SK-N-SH treated with all-trans-retinoic acid at 6 μM for 48 hours (cell line): Measurements from ENCODE around the gene DEF6.

Source experiments
- ATAC-seq: fragments of 200-7000 bp; cut with Tn5 transposase; 3 replicates; pipeline ENCODE4 v1.9.1; 2020; ENCODE audit warnings: mild to moderate bottlenecking, moderate library complexity
- ARNTL ChIP-seq: fragments of 450-650 bp; formaldehyde crosslinking; IDR thresholded peaks from 2 replicates; pipeline ENCODE4 v1.5.0; 2020; ENCODE audit warnings: low read depth, mild to moderate bottlenecking, moderate library complexity, borderline replicate concordance
- CSDC2 ChIP-seq: fragments of 250-450 bp; sonication (Bioruptor Pico); IDR thresholded peaks from 2 replicates; pipeline ENCODE4 v1.5.0; 2020; ENCODE audit warnings: mild to moderate bottlenecking, moderate library complexity
- ESRRG ChIP-seq: fragments of 250-450 bp; sonication (Bioruptor Pico); IDR thresholded peaks from 2 replicates; pipeline ENCODE4 v1.6.1; 2021; ENCODE audit warnings: mild to moderate bottlenecking
- GLIS3 ChIP-seq: fragments of 250-450 bp; sonication (Bioruptor Pico); IDR thresholded peaks from 2 replicates; pipeline ENCODE4 v1.5.0; 2020; ENCODE audit warnings: mild to moderate bottlenecking, moderate library complexity
- ISL1 ChIP-seq: fragments of 250-450 bp; sonication (Bioruptor Pico); IDR thresholded peaks from 2 replicates; pipeline ENCODE4 v2.1.2; 2022; ENCODE audit warnings: mild to moderate bottlenecking, moderate library complexity
- OSR1 ChIP-seq: fragments of 250-450 bp; sonication (Bioruptor Pico); IDR thresholded peaks from 2 replicates; pipeline ENCODE4 v1.8.0; 2022; ENCODE audit warnings: moderate library complexity, mild to moderate bottlenecking, inconsistent platforms
- RARB ChIP-seq: fragments of 250-450 bp; sonication (Bioruptor Pico); IDR thresholded peaks from 2 replicates; pipeline ENCODE4 v1.8.0; 2021; ENCODE audit warnings: mild to moderate bottlenecking, moderate library complexity
- SNAI2 ChIP-seq: fragments of 250-450 bp; sonication (Bioruptor Pico); IDR thresholded peaks from 2 replicates; pipeline ENCODE4 v1.5.0; 2020; ENCODE audit warnings: mild to moderate bottlenecking, moderate library complexity
- TCF4 ChIP-seq: fragments of 250-450 bp; sonication (Bioruptor Pico); IDR thresholded peaks from 2 replicates; pipeline ENCODE4 v1.8.0; 2021; ENCODE audit warnings: mild to moderate bottlenecking, moderate library complexity, borderline replicate concordance
- TOX ChIP-seq: fragments of 250-450 bp; sonication (Bioruptor Pico); IDR thresholded peaks from 2 replicates; pipeline ENCODE4 v1.8.0; 2021; ENCODE audit warnings: mild to moderate bottlenecking, moderate library complexity, borderline replicate concordance
- ZC3H10 ChIP-seq: fragments of 250-450 bp; sonication (Bioruptor Pico); IDR thresholded peaks from 2 replicates; pipeline ENCODE4 v1.5.1; 2021; ENCODE audit warnings: mild to moderate bottlenecking, moderate library complexity
- ZFP3 ChIP-seq: fragments of 250-450 bp; sonication (Bioruptor Pico); IDR thresholded peaks from 2 replicates; pipeline ENCODE4 v1.5.0; 2020; ENCODE audit warnings: mild to moderate bottlenecking, moderate library complexity
- ZFP30 ChIP-seq: fragments of 450-650 bp; formaldehyde crosslinking; IDR thresholded peaks from 2 replicates; pipeline ENCODE4 v1.5.0; 2022; ENCODE audit warnings: mild to moderate bottlenecking, moderate library complexity
- ZNF565 ChIP-seq: fragments of 450-650 bp; formaldehyde crosslinking; conservative IDR thresholded peaks from 2 replicates; pipeline ENCODE4 v1.5.0; 2020; ENCODE audit warnings: low read depth, mild to moderate bottlenecking, moderate library complexity
- ZNF70 ChIP-seq: fragments of 450-650 bp; formaldehyde crosslinking; IDR thresholded peaks from 2 replicates; pipeline ENCODE4 v1.5.0; 2020; ENCODE audit warnings: mild to moderate bottlenecking, moderate library complexity
- TF ChIP-seq, protein P1 (sequence below): fragments of 250-450 bp; sonication (Bioruptor Pico); IDR thresholded peaks from 2 replicates; pipeline ENCODE4 v1.5.1; 2020; ENCODE audit warnings: low read depth, mild to moderate bottlenecking, moderate library complexity
- TF ChIP-seq, protein P2 (sequence below): fragments of 250-450 bp; sonication (Bioruptor Pico); IDR thresholded peaks from 2 replicates; pipeline ENCODE4 v1.5.0; 2020; ENCODE audit warnings: mild to moderate bottlenecking, moderate library complexity
- TF ChIP-seq, protein P3 (sequence below): fragments of 250-450 bp; sonication (Bioruptor Pico); IDR thresholded peaks from 2 replicates; pipeline ENCODE4 v1.5.1; 2021; ENCODE audit warnings: mild to moderate bottlenecking, moderate library complexity
- TF ChIP-seq, protein P4 (sequence below): fragments of 250-450 bp; sonication (Bioruptor Pico); IDR thresholded peaks from 2 replicates; pipeline ENCODE4 v1.8.0; 2021; ENCODE audit warnings: low read depth, mild to moderate bottlenecking, moderate library complexity, borderline replicate concordance

The DEF6 gene

DNA sequence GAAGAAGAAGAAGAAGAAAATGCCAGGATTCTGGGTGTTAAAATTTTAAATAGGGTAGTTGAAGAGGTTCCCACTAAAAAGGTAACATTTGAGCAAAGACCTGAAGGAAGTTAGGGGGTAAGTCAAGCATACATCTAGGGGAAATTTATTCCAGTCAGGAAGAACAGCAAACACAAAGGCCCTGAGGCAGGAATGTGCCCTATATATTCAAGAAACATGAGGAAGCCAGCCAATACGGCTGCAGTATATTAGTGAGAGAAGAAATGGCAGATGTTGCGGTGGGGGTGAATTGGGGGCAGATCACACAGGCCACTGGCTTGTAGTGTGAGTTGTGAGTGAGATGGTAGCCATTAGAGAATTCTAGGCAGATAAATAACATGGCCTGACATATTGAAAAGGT, 32.1 kb upstream of the DEF6 start:
- TF ChIP-seq, protein P1, sequence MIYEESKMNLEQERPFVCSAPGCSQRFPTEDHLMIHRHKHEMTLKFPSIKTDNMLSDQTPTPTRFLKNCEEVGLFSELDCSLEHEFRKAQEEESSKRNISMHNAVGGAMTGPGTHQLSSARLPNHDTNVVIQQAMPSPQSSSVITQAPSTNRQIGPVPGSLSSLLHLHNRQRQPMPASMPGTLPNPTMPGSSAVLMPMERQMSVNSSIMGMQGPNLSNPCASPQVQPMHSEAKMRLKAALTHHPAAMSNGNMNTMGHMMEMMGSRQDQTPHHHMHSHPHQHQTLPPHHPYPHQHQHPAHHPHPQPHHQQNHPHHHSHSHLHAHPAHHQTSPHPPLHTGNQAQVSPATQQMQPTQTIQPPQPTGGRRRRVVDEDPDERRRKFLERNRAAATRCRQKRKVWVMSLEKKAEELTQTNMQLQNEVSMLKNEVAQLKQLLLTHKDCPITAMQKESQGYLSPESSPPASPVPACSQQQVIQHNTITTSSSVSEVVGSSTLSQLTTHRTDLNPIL (CRISPR knock-in tag) = no peak
- TF ChIP-seq TCF4 (CRISPR knock-in tag) = no peak
- no peak for TF ChIP-seq OSR1 (CRISPR knock-in tag)
- no peak for TF ChIP-seq ZNF565 (CRISPR knock-in tag)
- no peak for TF ChIP-seq SNAI2 (CRISPR knock-in tag)
- TF ChIP-seq, protein P2, sequence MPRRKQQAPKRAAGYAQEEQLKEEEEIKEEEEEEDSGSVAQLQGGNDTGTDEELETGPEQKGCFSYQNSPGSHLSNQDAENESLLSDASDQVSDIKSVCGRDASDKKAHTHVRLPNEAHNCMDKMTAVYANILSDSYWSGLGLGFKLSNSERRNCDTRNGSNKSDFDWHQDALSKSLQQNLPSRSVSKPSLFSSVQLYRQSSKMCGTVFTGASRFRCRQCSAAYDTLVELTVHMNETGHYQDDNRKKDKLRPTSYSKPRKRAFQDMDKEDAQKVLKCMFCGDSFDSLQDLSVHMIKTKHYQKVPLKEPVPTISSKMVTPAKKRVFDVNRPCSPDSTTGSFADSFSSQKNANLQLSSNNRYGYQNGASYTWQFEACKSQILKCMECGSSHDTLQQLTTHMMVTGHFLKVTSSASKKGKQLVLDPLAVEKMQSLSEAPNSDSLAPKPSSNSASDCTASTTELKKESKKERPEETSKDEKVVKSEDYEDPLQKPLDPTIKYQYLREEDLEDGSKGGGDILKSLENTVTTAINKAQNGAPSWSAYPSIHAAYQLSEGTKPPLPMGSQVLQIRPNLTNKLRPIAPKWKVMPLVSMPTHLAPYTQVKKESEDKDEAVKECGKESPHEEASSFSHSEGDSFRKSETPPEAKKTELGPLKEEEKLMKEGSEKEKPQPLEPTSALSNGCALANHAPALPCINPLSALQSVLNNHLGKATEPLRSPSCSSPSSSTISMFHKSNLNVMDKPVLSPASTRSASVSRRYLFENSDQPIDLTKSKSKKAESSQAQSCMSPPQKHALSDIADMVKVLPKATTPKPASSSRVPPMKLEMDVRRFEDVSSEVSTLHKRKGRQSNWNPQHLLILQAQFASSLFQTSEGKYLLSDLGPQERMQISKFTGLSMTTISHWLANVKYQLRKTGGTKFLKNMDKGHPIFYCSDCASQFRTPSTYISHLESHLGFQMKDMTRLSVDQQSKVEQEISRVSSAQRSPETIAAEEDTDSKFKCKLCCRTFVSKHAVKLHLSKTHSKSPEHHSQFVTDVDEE (CRISPR knock-in tag) = no peak
- no peak for TF ChIP-seq ISL1 (CRISPR knock-in tag)
- no peak for TF ChIP-seq ZNF70
- no peak for TF ChIP-seq RARB
- no peak for TF ChIP-seq ZC3H10 (CRISPR knock-in tag)
- no peak for TF ChIP-seq GLIS3 (CRISPR knock-in tag)
- TF ChIP-seq, protein P3, sequence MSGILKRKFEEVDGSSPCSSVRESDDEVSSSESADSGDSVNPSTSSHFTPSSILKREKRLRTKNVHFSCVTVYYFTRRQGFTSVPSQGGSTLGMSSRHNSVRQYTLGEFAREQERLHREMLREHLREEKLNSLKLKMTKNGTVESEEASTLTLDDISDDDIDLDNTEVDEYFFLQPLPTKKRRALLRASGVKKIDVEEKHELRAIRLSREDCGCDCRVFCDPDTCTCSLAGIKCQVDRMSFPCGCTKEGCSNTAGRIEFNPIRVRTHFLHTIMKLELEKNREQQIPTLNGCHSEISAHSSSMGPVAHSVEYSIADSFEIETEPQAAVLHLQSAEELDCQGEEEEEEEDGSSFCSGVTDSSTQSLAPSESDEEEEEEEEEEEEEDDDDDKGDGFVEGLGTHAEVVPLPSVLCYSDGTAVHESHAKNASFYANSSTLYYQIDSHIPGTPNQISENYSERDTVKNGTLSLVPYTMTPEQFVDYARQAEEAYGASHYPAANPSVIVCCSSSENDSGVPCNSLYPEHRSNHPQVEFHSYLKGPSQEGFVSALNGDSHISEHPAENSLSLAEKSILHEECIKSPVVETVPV (CRISPR knock-in tag) = no peak
- ATAC-seq = no peak

DNA sequence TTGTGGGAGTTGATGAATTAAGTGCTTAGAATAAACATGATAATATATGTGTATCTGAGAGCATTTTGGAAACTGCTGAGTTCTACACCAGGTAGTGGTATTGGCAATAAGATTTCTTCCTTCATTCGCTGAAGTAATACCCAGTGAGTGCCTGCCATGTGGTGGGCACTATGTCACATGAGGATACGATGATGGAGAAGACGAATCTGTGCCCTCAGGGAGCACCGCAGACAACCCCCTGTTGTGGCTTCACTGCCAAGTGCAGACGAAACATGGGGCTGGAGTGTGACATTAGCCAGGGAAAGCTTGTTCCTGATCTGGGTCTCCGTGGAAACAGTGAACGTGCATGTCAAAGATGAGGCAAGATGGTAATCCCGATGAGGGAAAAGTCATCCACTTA, 30.2 kb upstream of the DEF6 start:
- no peak for ATAC-seq
- no peak for TF ChIP-seq ZFP30 (CRISPR knock-in tag)
- TF ChIP-seq, protein P1 (CRISPR knock-in tag) = no peak
- no peak for TF ChIP-seq GLIS3 (CRISPR knock-in tag)
- TF ChIP-seq, protein P4, sequence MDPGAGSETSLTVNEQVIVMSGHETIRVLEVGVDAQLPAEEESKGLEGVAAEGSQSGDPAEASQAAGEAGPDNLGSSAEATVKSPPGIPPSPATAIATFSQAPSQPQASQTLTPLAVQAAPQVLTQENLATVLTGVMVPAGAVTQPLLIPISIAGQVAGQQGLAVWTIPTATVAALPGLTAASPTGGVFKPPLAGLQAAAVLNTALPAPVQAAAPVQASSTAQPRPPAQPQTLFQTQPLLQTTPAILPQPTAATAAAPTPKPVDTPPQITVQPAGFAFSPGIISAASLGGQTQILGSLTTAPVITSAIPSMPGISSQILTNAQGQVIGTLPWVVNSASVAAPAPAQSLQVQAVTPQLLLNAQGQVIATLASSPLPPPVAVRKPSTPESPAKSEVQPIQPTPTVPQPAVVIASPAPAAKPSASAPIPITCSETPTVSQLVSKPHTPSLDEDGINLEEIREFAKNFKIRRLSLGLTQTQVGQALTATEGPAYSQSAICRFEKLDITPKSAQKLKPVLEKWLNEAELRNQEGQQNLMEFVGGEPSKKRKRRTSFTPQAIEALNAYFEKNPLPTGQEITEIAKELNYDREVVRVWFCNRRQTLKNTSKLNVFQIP = no peak
- TF ChIP-seq TOX = no peak
- TF ChIP-seq, protein P3 (CRISPR knock-in tag) = no peak
- no peak for TF ChIP-seq RARB
- no peak for TF ChIP-seq CSDC2
- no peak for TF ChIP-seq OSR1 (CRISPR knock-in tag)
- no peak for TF ChIP-seq ESRRG (CRISPR knock-in tag)
- no peak for TF ChIP-seq ARNTL (CRISPR knock-in tag)
- no peak for TF ChIP-seq SNAI2 (CRISPR knock-in tag)

DNA sequence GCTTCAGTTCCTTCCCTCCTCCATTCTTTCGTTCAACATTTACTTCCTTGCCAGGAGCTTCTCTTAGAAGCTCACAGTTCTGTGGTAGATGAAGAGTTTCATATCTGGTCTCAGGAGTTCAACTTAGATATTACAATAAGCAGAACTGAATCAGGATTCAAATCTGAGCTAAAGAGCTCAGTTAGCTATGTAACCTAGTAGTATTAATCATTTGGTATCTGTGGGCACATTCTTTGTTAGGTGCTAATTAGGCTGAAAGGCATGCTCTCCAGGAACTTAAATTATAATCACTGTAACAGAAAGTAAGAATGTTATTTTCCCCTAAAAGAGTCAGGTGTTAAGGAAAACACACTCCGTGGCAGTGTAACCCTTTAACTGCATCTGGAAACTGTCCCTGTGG, 29.7 kb upstream of the DEF6 start:
- TF ChIP-seq ARNTL (CRISPR knock-in tag) (no peak), ZNF565 (CRISPR knock-in tag) (no peak), TCF4 (CRISPR knock-in tag) (no peak), ZFP3 (CRISPR knock-in tag) (no peak), OSR1 (CRISPR knock-in tag) (no peak), RARB (no peak), ZC3H10 (CRISPR knock-in tag) (no peak)
- TF ChIP-seq, protein P2 (CRISPR knock-in tag) = no peak
- ATAC-seq = no peak
